ENCODE measurements around the gene CPT1A.

DNA sequence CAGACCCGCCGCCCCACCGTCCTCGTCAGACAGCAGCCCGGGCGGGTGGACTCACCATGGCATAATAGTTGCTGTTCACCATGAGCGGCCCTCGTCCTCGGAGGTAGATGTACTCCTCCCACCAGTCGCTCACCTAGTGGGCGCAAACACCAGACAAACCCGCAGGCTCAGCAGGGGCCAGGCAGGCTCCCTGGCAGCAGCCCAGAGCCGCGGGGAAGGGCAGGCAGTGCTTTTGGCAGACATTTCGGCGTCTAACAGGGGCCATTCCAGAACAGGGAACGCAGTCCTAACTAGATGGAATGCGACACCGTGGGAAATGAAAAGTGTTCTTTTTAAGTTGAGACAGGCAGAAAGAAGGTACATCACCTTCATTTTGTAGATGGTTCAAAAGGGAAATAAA lies 44.9 kb downstream of the CPT1A start:
- TF ChIP-seq POLR2AphosphoS5 (IDR thresholded peaks at IDR 0.05; ENCODE audit: low read depth, low read length), result no peak
- no peak for TF ChIP-seq CTCF (IDR thresholded peaks at IDR 0.05)
- TF ChIP-seq, protein P1, sequence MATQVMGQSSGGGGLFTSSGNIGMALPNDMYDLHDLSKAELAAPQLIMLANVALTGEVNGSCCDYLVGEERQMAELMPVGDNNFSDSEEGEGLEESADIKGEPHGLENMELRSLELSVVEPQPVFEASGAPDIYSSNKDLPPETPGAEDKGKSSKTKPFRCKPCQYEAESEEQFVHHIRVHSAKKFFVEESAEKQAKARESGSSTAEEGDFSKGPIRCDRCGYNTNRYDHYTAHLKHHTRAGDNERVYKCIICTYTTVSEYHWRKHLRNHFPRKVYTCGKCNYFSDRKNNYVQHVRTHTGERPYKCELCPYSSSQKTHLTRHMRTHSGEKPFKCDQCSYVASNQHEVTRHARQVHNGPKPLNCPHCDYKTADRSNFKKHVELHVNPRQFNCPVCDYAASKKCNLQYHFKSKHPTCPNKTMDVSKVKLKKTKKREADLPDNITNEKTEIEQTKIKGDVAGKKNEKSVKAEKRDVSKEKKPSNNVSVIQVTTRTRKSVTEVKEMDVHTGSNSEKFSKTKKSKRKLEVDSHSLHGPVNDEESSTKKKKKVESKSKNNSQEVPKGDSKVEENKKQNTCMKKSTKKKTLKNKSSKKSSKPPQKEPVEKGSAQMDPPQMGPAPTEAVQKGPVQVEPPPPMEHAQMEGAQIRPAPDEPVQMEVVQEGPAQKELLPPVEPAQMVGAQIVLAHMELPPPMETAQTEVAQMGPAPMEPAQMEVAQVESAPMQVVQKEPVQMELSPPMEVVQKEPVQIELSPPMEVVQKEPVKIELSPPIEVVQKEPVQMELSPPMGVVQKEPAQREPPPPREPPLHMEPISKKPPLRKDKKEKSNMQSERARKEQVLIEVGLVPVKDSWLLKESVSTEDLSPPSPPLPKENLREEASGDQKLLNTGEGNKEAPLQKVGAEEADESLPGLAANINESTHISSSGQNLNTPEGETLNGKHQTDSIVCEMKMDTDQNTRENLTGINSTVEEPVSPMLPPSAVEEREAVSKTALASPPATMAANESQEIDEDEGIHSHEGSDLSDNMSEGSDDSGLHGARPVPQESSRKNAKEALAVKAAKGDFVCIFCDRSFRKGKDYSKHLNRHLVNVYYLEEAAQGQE (IDR thresholded peaks at IDR 0.05; ENCODE audit: insufficient read depth in 1 of 2, low read depth in 2 of 2, low read length in 1 of 2), result no peak
